ENCODE measurements around the gene ACTL8.

The ACTL8 gene

DNA sequence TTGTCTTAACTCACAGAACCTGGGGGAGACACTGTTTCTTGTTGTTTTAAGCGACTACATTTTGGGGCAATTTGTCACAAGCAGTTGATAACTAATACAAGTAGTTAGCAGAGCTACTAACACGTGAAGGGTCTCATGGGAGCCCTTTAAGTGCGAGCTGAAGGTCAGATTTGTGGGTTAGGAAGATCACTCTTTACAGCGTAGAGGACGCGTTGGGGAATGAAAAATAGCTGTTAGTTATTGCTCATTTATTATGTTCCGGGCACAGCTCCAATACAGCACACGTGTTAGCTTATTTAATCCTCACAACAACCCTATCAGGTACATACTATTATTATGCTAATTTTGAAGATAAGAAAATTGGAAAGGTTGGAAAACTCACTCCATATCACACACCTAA lies 95.9 kb downstream of the ACTL8 start:
- no peak for DNase-seq

DNA sequence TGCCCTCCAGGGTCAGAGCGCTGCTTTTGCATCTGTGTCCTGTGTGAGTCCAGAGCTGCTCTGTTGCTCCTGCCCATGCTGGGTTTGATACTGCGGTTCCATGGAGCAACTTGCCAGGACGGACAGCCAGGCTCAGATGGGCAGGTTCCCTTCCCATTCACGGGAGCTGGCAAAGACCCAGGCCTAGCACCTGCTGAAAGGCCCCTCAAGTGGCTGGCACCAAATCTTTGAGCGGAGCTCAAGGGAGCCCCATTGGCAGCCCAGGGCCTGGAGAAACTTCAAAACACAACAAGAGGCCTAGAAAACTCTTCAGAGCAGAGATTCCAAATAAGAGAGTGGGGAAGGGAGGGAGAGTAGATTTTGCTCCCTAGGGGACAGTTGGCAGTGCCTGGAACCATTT lies 97.2 kb downstream of the ACTL8 start:
- no peak for DNase-seq

DNA sequence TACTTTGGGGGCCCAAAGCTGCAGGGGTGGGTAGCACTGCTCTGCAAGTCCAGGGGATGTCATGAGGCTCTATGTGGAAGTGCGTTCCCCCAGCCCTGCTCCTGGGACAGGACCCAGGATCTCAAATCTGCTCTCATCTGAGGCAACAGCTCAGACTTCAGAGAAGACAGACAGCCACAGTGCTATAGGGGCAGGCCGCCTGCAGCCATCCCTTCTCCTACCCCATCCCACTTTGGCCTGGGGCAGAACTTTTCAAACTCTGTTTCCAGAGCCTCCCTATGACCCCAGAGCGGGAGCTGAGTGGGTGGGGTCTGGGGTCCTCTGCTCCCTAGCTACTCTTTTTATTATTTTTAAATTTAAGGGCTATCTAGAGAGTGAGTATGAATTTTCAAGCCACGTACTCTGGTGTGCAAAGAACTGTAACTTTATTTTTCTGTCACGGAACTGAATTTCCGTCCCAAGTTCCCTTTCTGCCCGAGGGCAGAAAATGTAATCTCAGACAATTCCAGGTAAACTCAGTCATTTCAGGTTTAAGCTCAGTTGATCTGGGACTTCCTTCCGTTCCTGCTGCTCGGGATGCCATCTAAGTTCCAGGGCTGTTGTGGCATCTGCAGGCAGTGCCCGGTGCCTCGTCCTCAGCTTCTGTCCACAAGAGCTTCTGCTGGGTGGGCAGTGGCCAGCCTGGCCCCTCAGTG lies 98.3 kb downstream of the ACTL8 start:
- DNase-seq: no peak

DNA sequence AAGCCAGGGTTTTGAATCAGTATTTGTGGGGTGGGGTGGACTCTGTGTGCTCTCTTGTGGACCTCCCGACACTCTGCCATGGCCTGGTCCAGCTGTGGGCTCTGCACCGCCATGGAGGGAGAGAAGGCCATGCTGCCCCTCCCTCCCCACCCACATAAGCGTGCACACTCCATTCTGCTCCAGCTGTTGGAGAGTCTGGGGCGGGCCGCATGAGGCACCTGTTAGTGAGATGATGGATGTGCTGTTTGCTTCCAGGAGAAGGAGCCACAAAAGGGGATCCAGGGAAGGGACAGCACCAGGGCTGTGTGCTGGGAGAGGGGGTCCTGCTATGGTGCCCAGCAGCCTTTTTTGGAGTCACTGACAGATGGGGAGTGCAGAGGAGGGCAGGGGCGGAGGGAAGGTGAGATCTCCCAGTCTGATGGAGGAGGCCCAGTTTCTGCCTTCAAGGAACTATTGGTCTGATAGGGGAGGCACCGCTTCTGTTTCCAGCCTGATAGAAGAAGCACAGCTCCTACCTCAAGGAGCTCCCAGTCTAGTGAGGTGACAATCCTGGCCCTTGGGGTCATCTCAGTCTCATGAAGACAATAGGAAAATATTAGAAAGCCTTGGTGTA lies 101.5 kb downstream of the ACTL8 start:
- DNase-seq: no peak

DNA sequence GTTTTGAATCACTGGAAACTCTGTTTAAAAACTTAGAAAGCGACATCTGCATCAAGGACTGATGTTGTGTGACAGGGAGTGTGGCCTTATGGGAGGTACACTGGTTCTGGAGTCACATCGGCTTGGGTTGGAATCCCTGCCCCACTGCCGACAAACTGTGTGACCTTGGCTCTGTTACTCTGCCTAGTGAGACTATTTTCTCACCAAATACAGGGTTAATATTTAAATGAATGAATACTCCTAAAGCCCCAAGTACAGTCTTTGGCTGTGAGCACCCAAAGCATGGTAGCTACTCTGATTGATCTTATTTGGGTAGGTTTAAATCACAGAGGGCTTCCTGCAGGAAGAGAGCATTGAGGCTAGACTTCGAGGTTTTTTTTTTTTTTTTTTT lies 102.0 kb downstream of the ACTL8 start:
- no peak for DNase-seq

DNA sequence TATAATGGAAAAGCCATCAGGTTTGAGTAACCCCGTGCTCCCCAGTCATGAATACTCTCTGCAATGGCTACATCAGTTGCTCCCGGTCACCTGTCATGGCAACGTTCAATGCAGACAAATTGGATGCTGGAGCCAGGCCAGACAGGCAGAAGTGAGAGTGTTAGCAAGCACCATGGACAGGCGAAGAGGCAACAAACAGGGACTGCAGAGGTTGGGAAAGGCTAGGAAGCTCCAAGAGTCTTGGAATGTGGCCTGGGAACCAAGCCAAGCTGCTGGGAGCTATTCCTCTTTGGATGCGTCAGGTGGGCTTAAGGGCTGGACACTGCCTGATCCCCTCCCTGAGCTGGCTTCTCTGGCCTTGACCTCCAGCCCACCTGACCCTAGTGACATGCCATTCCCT lies 102.9 kb downstream of the ACTL8 start:
- DNase-seq: no peak

DNA sequence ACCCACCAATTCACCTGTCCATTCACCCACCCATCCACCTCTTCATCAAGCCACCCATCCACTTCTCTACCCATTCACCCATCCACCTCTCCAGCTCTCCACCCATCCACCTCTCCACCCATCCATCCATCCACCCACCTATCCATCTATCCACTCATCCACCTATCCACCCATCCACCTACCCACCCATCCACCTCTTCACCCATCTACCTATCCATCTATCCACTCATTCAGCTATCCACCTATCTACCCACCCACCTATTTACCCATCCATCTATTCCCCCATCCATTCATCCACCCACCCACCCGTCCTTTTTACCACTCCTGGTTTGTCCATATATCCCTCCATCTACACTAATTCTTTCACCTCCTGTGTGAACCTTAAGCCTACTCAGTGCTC lies 105.7 kb downstream of the ACTL8 start:
- DNase-seq: no peak

DNA sequence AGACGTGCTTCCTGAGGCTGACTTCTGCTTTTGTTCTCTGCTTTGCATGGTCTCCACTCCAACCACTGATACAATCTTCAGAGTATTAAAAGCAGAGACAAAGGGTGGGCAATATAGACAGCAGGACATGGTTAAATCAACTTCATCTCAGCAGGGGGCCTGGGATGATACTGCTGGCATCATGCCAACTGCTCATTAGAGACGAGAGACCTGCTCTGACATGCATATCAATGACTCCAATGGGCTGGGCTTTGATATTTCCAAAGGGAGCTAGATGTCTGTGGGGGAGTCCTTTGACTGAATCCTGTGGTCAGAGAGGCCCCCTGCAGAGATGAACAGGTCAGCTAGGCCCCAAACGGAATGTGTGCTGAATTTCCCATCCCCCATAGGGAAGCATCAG lies 106.6 kb downstream of the ACTL8 start:
- DNase-seq: no peak

DNA sequence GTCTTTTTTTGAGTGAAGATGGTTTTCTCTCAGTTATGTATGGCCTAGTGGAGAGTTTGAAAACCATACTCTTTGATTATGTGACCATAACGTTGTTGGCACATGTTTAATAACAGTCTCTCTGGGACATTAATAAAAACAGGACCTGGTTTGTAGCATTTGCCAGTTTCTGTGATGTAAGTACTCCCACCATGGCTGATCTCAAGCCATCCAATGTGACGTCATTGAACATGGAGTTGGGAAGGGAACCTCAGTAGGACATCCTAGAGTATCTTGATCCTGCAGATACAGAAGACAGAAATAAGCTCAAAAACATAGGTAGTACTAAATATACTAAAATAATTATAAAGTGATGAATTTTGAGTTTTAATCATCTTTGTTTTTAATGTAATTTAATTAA lies 107.0 kb downstream of the ACTL8 start:
- DNase-seq: no peak

DNA sequence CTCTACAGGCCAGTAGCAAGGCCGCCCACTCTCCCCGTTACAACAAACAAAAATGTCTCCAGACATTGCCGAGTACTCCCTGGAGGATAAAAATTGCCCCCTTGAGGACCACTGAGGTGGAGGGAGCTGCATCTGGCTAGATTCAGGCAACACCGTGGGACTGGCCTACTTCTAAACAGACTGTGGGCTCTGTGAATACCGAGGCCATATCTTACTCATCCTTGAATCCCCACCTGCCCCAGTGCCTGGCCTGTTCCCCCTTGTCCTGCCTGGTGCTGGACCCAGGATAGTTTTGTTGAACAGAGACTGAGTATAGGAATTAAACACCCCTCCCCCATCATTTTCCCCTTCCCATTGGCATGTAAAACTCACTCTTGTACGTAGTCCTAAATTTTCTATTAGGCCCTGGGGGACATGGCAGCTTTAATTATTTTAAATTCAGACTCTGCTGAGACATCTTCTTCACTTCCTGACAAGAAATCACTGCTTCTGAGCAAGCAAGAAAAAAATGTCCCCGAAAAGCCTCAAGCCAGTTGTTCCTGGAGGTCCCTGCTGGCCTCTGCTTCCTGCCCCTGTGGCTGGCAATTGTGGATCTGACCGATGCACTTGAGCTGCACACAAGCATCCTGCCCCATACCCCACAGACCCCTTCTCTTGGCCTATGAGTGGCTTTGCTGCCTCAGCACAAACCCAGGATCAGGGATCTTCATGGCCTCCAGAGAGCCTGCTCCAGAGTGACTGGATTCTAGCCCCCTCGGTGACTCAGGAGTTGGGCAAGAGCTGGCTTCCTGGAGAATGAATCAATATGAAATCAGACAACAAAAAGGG lies 111.0 kb downstream of the ACTL8 start:
- no peak for DNase-seq

DNA sequence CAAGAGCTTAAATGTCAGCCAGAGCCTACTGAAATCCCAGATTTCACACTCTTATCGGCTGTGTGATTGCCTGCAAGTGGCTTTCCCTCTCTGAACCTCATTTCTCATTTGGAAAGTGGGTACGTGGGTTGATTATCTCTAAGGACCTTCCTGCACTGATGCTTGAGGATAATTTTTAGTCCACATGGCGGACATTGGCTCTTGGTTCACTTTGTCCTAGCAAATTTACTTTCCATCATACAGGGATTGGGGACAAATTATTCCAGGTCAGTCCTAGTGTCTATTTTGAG lies 111.6 kb downstream of the ACTL8 start:
- no peak for DNase-seq

DNA sequence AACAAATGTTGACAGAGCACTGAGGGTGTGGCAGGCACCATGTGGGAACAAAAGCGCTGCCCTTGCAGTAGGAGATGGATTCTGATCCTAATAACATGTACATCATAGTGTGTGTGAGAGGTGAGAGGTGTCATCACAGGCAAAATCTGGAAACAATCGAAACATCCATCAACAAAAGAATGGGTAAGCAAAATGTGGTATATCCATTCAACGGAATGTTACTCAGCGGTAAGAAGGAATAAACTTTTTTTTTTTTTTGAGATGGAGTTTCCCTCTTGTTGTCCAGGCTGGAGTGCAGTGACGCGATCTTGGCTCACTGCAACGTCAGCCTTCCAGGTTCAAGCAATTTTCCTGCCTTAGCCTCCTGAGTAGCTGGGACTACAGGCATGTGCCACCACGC lies 112.3 kb downstream of the ACTL8 start:
- no peak for DNase-seq

DNA sequence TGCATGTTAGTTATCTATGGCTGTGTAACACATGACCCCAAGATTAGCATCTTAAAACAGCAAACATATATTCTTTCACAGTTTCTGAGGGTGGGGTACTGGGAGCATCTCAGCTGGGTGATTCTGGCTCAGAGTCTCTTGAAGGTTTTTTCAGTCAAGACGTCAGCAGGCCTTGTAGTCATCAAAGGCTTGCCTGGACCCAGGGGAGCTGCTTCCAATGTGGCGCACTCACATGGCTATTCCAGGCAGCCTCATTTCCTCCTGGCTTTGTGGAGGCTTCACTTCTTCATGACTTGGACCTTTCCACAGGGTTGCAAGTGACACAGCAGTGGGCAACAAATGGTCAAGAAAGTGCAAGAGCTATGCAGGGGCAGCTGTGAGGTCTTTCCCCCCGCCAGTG lies 114.7 kb downstream of the ACTL8 start:
- DNase-seq: no peak

DNA sequence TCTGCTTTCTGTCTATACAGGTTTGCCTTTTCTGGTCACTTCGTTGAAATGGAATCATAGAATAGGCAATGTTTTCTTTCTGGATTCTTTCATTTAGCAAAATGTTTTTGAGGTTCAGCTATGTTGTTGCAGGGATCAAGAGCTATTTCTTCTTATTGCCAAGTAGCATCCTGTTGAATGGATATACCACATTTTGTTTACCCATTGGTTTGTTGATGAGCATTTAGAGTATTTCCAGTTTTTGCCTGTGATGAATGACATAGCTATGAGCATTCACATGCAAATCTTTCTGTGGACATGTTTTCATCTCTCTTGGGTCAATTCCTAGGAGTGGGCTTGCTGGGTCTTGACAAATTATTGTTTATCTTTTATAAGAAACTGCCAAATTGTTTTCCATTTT lies 115.5 kb downstream of the ACTL8 start:
- DNase-seq: no peak

DNA sequence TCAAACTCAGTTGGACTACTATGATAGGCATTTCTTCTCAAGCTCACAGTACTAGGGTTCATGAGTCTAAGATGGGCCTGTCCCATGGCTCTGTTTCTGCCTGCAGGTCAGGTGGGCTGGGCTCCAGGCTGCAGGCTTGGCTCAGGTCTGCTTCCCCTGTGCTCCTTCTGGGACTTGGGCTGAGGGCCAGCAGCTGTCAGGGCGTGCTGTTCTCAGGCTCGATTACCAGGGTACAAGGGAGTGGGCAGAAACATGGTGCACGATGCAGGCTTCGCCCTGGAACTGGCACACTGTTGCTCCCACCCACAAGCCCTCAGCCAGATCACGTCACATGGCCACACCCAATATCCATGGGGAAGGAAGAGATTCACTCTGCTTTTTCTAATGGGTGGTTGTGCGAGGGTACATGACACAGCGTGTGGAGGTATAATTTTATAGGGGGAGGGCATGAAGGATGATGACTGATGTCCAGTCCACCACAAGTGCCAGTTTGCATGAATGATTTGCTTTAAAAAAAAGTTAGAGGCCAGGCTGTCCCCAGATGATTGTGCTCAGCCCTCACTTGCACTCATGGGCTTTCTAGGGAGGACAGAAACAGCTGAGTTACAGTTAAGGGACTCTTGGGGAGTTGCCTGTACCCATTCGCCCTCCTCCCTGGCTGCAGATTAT lies 118.0 kb downstream of the ACTL8 start:
- DNase-seq: no peak

DNA sequence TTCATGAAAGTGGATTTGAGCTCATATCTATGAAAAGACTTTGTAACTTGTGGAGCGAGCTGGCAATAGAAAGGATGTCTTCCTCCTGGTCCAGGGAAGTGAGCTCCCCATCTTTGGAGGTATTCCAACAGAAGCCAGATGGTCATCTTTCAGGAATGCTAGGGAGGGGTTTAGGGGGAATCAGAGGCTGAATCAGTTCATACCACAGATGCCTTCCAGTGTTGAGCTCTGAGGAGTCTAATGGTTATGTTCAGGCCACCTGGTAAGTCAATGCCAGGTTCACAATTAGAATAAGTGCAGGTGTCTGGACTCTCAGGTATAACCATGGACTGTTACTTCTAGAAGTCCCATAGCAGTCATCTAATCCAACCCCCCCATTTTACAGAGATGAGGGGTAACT lies 119.1 kb downstream of the ACTL8 start:
- DNase-seq: no peak

DNA sequence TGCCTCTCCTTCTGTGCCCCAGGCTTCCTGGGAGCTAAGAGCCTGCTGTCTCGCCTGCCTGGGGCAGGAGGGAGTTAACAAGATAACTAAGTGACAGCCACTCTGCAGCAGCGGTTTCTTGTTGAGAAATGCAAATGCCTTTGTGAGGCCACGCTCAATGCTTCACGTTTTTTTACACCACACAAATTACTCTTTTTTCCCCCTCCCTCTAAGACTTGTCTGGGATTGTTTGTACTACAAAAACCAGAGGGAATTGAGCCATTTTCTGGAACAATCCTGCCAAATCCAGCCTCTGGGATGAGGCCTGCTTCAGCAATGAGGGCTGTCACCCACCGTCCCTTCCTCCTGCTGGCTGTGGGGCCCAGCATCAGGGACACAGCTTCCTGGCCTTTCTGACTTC lies 119.6 kb downstream of the ACTL8 start:
- no peak for DNase-seq

DNA sequence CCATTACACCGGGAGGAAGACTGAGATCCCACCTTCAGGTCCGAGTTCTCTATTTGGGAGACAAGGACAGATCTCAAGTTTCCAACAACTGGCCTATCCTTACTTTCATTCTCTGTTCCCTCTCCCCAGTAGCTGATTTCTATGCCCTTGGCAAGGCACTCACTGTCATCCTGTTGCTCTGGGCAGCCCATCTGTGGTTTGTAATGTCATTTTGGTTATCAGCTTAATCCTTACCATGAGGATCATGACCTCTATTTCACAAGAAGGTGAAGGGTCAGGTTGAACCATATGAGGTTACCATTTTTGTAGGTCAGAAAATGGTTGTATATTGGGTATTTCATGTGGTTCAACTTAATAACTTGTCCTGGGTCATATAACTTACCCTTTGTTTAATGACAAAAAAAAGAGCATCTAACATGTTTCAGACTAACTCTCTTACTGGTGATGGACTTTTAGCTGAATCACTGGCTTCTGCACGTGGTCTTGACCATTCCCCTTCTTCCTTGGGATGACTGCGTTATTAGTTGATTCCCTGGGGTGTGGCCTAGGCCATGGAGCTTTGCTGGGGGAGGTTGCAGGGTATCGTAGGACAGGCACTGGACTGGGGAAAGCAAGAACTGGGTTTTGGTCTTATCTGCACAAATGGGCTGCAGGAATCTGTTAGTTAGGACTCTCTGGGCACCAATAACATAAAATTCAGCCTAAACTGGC lies 120.2 kb downstream of the ACTL8 start:
- no peak for DNase-seq

DNA sequence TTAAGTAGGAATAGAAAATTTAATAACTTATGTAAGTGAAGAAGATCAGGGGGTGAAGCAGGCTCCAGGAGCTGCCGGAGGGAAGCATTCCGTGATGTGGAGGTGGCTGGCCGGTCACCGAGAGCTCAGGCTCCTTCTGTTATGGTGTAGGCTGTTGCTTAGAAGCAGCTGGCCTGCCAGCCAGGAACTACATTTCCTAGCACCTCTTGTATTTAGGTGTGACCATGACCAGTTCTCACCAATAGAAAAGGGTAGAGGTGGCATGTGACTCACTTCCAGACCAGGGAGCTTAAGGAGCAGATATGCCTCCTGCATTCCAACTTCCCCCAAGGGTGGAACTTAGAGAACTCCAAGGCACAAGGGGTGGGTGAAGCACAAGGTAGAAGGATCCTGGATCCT lies 120.7 kb downstream of the ACTL8 start:
- no peak for DNase-seq

Data from NCI-H2081 (cell line).